ENCODE results near the gene NECTIN3.

Gene NECTIN3

DNA sequence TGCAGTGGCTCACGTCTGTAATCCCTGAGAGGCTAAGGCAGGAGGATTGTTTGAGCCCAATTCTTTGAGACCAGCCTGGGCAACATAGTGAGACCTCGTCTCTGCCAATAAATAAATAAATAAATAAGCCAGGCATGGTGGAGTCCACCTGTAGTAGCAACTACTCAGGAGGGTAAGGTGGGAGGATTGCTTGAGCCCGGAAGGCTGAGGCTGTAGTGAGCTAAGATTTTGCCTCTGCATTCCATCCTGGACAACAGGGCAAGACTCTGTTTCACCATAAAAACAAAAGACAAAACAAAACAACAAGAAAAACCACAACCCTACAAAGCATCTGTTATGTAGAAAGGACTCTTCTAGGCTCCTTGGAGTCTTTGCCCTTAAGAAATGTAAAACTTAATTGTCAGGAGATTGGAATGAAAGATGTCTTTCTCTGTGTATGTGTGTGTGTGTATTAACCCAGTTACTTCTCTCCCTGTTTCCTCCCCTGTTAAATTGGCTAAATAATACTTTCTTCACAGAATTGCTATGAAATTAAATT is 9.5 kb downstream of the NECTIN3 start:
- DNase-seq (ENCODE audit: extremely low read depth in 1 of 2, low read depth in 1 of 2), result no peak

GRCh38 chr3:111084911-111085310 is 13.3 kb downstream of the NECTIN3 start:
- no peak for DNase-seq (ENCODE audit: extremely low read depth in 1 of 2, low read depth in 1 of 2)

DNA sequence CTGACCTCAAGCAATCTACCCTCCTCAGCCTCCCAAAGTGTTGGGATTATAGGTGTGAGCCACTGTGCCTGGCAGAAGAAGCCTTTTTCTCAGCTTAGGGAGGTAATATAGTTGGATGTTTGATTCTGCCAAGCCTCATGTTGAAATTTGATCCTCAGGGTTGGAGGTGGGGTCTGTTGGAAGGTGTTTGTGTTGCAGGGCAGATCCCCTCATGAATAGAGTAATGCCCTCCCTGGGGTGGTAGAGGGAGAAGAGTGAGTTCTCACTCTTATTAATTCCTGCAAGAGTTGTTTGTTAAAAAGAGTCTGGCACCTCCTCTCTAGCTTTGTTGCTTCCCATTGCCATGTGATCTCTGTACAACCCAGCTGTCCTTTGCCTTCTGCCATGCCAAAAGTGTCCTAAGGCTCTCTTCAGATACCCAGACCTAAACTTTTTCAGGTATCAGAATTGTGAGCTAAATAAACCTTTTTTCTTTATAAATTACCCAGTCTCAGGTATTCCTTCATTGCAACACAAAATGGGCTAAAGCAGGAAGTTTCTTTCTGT is 16.4 kb downstream of the NECTIN3 start:
- no peak for DNase-seq (ENCODE audit: extremely low read depth in 1 of 2, low read depth in 1 of 2)

- no peak for DNase-seq (ENCODE audit: extremely low read depth in 1 of 2, low read depth in 1 of 2)
These were observed 25.0 kb downstream of the NECTIN3 start for GRCh38 chr3:111096487-111097209.

DNA sequence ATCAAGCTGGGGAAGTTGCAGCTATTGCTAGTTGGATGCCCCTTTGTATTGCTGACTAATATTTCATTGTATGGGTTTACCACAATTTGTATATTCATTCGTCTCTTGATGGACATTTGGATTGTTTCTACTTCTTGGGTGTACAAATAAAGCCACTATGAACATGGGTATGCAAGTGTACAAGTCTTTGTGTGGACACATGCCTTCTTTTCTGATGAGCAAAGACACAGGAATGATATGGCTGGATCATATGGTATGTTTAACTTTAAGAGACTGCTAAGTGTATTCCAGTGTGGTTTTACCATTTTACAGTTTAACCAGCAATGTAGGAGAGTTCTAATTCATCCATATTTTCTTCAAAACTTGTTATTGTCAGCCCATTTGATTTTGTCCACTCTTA is 32.2 kb downstream of the NECTIN3 start:
- no peak for DNase-seq (ENCODE audit: extremely low read depth in 1 of 2, low read depth in 1 of 2)

DNA sequence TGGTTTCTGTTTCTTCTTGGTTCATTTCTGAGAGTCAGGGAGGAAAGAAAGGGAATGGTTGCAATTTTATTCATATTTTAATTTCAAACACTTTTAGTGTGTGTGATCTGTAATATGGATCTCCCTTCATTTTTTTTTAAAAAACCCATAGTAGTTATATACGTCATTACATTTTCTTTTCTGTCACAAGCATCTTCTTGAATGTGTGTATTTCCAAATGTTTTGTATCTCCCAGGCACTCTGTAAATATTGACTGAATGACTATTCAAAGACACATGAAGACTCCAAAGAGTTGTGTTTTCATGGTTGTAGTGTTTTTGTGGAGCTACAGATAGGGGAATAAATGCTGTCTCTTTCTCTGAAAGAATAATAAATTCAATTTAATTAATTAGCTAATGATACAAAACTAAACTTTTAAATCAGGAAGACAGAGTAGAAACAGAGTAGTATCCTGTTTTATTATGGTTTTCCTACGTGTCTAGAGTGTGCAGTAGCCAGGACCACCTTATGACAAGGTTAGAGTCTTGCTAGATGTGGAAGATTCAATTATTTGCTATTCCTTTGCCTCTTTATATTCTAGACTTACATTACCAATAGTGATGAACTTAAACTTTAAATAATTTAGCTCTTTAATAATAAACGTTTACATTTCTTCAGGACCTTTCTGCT is 35.5 kb downstream of the NECTIN3 start:
- DNase-seq (ENCODE audit: extremely low read depth in 1 of 2, low read depth in 1 of 2), result no peak

DNA sequence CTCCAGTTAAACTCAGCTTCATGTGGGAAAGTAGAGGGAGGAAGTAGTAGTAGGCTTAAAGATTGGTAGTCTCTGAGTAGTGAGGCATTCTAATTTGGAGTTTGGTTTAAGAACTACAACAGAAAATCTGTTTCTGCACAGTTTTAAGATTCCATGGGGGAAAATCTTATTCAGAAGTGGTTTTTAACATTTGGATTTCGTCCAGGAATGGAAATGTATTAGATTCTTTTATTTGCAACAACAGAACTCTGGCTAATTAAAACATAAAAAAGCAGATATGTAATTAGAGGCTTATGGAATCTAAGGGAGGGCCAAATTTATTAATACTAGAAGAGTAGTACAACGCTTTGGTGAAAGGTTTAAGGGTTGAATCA is 36.0 kb downstream of the NECTIN3 start:
- DNase-seq (ENCODE audit: extremely low read depth in 1 of 2, low read depth in 1 of 2), result no peak

DNA sequence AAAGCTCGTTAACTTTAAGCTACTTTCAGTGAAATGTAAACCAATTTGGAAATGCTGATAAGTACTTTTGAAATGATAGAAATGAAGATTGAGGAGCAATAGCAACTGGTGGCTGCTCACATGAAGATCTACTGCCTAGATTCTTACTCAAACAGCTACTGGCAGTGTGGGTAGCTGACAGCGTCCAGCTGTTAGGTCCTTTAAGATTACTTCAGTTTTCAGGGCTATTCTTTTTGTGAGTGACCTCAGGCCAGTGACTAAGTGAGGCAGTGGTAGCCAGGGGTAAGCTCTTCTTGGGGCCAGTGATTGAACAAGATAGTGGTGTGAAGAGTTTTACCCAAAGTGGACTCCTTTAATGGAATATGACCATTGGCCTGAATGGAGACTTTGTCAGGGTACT is 41.3 kb downstream of the NECTIN3 start:
- DNase-seq (ENCODE audit: extremely low read depth in 1 of 2, low read depth in 1 of 2), result no peak

DNA sequence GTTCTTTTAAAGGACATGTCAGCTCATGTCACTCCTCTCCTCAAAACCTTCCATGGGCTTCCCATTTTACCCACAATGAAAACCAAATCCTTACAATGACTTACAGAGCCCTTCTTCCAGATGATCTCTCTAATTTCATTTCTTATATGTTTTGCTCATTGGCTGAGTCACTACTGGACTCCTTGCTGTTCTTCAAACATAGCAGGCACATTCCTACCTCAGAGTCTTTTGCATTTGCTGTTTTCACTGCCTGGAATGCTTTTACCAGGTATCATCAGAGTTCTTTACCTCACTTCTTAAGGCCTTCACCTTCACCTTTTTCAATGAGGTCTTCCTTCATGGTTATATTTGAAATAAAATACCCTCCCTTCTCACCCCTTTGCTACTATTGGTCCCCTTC is 57.3 kb downstream of the NECTIN3 start:
- DNase-seq (ENCODE audit: extremely low read depth in 1 of 2, low read depth in 1 of 2), result no peak

DNA sequence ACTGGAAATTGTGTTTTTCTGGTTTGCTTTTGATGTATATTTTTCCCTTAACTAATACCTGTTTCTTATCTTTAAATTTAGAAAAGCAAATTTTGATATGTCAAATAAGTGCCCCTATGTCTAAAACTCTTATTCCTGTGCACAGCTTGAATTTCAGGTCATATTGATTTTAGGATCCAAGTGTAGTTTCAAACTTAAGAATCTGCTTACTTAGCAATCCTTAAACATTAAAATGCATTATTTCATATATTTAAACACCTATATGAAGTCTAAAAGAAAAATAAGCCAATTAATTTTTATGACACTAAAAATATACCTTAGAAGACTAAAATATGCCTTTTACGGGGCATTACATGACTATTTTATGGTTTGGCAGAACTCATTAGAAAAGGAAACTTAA is 59.2 kb downstream of the NECTIN3 start:
- DNase-seq (ENCODE audit: extremely low read depth in 1 of 2, low read depth in 1 of 2), result no peak

GRCh38 chr3:111134302-111134701 is 62.7 kb downstream of the NECTIN3 start:
- no peak for DNase-seq (ENCODE audit: extremely low read depth in 1 of 2, low read depth in 1 of 2)

DNA sequence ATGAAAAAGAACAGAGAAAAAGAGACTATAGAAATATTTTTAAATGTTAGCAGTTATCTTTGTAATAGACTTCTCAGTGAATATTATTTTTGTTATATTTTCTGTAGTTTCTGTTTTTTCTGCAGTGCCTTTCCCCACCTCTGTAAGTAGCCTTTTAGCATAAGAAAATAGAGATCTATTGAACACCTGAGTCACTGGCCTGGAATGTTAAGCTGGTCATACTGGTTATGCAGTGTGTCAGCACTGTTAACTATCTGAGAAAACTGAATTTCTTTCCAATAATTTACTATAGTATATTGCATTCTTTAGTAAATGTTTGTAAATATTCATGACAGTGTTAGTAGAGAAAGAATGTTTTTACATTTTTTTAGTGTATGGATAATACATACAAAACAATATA is 79.8 kb downstream of the NECTIN3 start:
- no peak for DNase-seq (ENCODE audit: extremely low read depth in 1 of 2, low read depth in 1 of 2)

- DNase-seq (ENCODE audit: extremely low read depth in 1 of 2, low read depth in 1 of 2), result no peak
These were observed 80.9 kb downstream of the NECTIN3 start for GRCh38 chr3:111152496-111152895.

DNA sequence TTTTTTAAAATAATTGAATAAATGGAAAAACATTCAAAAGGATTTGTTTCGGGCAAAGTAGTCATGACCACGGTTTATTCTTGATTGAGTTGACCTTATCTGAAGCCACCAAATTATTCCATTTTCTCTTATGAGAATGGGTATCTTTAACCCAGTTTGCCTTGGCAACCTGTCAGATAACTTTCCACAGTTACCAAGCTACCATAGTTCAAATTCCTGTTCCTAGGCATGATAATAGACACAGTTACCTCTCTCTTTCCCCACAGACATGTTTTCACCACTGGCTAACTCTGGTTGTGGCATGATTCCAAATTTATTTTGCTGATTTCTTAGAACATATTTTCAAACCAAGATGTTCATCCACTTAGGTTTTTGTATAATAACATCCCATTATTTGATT is 84.9 kb downstream of the NECTIN3 start:
- DNase-seq (ENCODE audit: extremely low read depth in 1 of 2, low read depth in 1 of 2), result no peak

DNA sequence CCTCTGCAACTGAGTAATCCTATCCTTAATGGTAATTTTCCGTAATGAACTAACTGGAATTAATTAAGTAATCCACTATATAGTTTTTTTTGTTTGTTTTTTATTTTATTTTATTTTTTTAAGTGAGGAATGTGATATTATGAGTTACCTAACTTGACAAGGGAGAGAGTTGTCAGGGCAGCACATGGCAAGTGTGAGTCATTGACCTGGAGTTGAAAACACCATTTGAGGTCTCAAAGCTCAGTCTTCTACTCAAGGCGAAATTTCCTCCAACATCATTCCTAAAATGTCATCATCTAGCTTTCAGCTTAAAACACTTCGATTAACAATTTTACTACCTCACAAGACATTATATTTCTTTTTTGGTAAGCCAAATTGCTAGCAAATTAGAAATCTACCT is 87.8 kb downstream of the NECTIN3 start:
- no peak for DNase-seq (ENCODE audit: extremely low read depth in 1 of 2, low read depth in 1 of 2)

DNA sequence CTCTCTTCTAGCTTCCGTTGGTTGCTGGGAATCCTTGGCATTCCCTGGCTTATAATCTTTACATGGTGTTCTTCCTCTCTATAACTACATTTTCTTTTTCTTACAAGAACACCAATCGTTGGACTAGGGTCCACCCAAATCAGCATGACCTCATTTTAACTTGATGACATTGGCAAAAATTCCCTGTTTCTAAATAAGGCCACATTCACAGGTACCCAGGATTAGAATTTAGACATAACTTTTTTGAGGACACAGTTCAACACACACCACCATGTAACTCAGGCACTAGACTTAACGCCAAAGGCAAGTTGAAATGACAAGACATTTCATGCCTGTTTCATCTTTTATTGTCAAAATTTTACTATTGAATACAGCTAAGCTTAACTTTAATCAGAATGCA is 93.0 kb downstream of the NECTIN3 start:
- DNase-seq (ENCODE audit: extremely low read depth in 1 of 2, low read depth in 1 of 2), result no peak

DNA sequence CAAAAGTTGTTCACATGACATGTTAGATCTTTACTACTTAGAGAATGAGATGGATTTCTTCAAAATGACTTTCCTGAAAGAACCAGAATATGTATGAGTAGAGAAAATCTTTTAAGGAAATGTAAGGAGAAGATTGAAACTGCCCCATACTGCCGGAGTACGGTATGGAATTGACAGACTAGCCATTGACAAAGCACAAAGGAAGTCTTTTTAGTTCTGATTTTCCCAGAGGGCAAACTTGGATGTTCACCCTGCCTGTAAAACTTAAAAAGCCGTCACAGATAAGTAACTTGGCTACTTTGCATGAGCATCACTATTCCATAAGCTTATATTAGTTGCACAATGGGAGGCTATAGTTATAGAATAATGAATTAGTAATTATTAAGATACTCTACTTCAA is 93.8 kb downstream of the NECTIN3 start:
- DNase-seq (ENCODE audit: extremely low read depth in 1 of 2, low read depth in 1 of 2), result no peak

DNA sequence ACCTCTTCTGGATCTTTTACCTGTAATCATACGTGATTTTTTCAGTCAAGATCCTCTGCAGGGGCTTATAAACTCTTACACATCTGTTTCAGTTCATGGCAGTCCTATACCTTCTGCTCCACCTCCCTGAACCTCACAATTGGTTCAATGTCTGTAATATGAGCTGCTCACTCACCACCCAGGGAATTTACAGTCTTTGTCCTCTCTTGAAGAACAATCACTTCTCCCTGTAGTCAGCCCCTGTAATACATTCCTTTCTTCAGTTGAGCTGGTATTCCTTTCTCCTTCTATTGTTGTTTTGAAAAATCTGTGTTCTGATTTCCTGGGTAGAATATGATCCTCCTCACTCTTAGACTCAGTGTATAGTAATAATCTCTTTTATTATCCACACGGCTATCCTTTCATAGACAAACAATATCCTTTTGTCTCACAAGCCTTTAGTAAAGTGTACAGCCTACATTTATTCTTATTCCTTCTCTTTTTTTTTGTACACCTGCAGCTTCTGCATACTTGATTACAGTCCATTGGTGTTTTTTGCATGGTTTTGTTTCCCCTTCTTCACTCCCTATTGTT is 101.8 kb downstream of the NECTIN3 start:
- DNase-seq (ENCODE audit: extremely low read depth in 1 of 2, low read depth in 1 of 2), result no peak

GRCh38 chr3:111173906-111174305 is 102.3 kb downstream of the NECTIN3 start:
- no peak for DNase-seq (ENCODE audit: extremely low read depth in 1 of 2, low read depth in 1 of 2)

GRCh38 chr3:111190518-111190917 is 118.9 kb downstream of the NECTIN3 start:
- DNase-seq (ENCODE audit: extremely low read depth in 1 of 2, low read depth in 1 of 2), result no peak

- no peak for DNase-seq (ENCODE audit: extremely low read depth in 1 of 2, low read depth in 1 of 2)
These were observed 121.9 kb downstream of the NECTIN3 start for GRCh38 chr3:111193472-111193871.

GRCh38 chr3:111194048-111194447 is 122.4 kb downstream of the NECTIN3 start:
- no peak for DNase-seq (ENCODE audit: extremely low read depth in 1 of 2, low read depth in 1 of 2)
